HepG2 (cell line): Measurements from ENCODE around the gene CAPZB. TPM values are rescaled to one million over a fixed set of nuclear protein-coding genes. Genes with fewer than 3 reads are reported as not detected.

ENCODE experiments used
- ARHGAP35 ChIP-seq: sonication (generic); formaldehyde crosslinking; IDR thresholded peaks from 2 replicates; pipeline ENCODE4 v1.9.0; 2022; ENCODE audit warnings: mild to moderate bottlenecking, inconsistent platforms, moderate library complexity, missing genetic modification reagents, borderline replicate concordance
- BCL3 ChIP-seq: sonication (generic); formaldehyde crosslinking; IDR thresholded peaks from 2 replicates; pipeline ENCODE4 v1.5.1; 2020; ENCODE audit warnings: mild to moderate bottlenecking, missing genetic modification reagents, moderate library complexity
- ELF1 ChIP-seq: sonication (generic); formaldehyde crosslinking; IDR thresholded peaks from 2 replicates; pipeline ENCODE4 v1.4.0; 2020; ENCODE audit warnings: missing genetic modification reagents
- ELF3 ChIP-seq: IDR thresholded peaks from 2 replicates; pipeline ENCODE4 v1.6.1; 2016; ENCODE audit warnings: missing genetic modification reagents, missing compliant biosample characterization
- HIVEP1 ChIP-seq: sonication (generic); formaldehyde crosslinking; IDR thresholded peaks from 2 replicates; pipeline ENCODE4 v1.4.0; 2020; ENCODE audit warnings: mild to moderate bottlenecking, missing genetic modification reagents
- HOMEZ ChIP-seq: IDR thresholded peaks from 2 replicates; pipeline ENCODE4 v1.6.1; 2016; ENCODE audit warnings: low read depth
- KLF9 ChIP-seq: IDR thresholded peaks from 2 replicates; pipeline ENCODE4 v1.6.1; 2016; ENCODE audit warnings: low read depth
- PAWR ChIP-seq: sonication (generic); formaldehyde crosslinking; IDR thresholded peaks from 2 replicates; pipeline ENCODE4 v1.4.0; 2020; ENCODE audit warnings: missing genetic modification reagents, mild to moderate bottlenecking, borderline replicate concordance
- TEF ChIP-seq: sonication (generic); formaldehyde crosslinking; IDR thresholded peaks from 2 replicates; pipeline ENCODE4 v1.5.0; 2020; ENCODE audit warnings: missing genetic modification reagents
- ZBTB10 ChIP-seq: sonication (generic); formaldehyde crosslinking; IDR thresholded peaks from 2 replicates; pipeline ENCODE4 v1.4.0; 2020; ENCODE audit warnings: missing genetic modification reagents, borderline replicate concordance
- ZBTB44 ChIP-seq: sonication (generic); formaldehyde crosslinking; IDR thresholded peaks from 2 replicates; pipeline ENCODE4 v1.4.0; 2020; ENCODE audit warnings: missing genetic modification reagents
- ZNF512B ChIP-seq: sonication (generic); formaldehyde crosslinking; IDR thresholded peaks from 2 replicates; pipeline ENCODE4 v1.5.1; 2020; ENCODE audit warnings: missing genetic modification reagents, mild to moderate bottlenecking, borderline replicate concordance
- ZUFSP ChIP-seq: sonication (generic); formaldehyde crosslinking; IDR thresholded peaks from 2 replicates; pipeline ENCODE4 v1.9.0; 2021; ENCODE audit warnings: missing genetic modification reagents, mild to moderate bottlenecking, borderline replicate concordance
- polyA plus RNA-seq, 8 experiments: library from polyadenylated mRNA; depleted of rRNA in 3 of 8; stranded (reverse) in 7 of 8; unstranded in 1 of 8; fragments of >200 nt; fragmentation: Illumina TruSeq in 4 of 8; extraction: Trizol in 4 of 8; gene quantifications; 2 replicates each; pipeline versions ENCODE4 v1.2.1 to v1.2.3, GENCODE V29; 2011 to 2016; ENCODE audit warnings: low read depth in 4 of 8, missing spikeins in 1 of 8, mixed read lengths in 1 of 8; ENCODE audit not compliant: insufficient read depth in 1 of 8
- total RNA-seq, 5 experiments: library from RNA; depleted of rRNA; stranded (reverse); fragments of >200 nt; fragmentation: Illumina TruSeq; extraction: Trizol; gene quantifications; 2 replicates each; pipeline ENCODE4 v1.2.3, GENCODE V29; 2016; ENCODE audit warnings: low read depth in 1 of 5

Gene CAPZB
- total and polyA plus RNA-seq, 2 of the 13 experiments (the other 11 are each of a cell fraction or from before 2014, with no cell fraction given), result 58.9 to 76.9 TPM

- TF ChIP-seq ZBTB44 (CRISPR knock-in tag) (no peak), BCL3 (CRISPR knock-in tag) (no peak), PAWR (CRISPR knock-in tag) (no peak), ZUFSP (CRISPR knock-in tag) (no peak), ZNF512B (no peak), TEF (CRISPR knock-in tag) (no peak), ELF3 (CRISPR knock-in tag) (no peak), HIVEP1 (0 out of 2 replicates have a peak, but pooled peaks have one; percentile 16), ZBTB10 (CRISPR knock-in tag) (no peak), ARHGAP35 (CRISPR knock-in tag) (no peak), ELF1 (CRISPR knock-in tag) (no peak), KLF9 (CRISPR knock-in tag) (no peak), HOMEZ (CRISPR knock-in tag) (no peak)
Observed at GRCh38 chr1:19310720-19311502, 174.4 kb downstream of the CAPZB start (continued).
